ENCODE measurements around the gene ADAMTS9.
A peak's percentile ranks its signal among the peaks of the same experiment; 100 is the strongest.

Gene ADAMTS9

DNA sequence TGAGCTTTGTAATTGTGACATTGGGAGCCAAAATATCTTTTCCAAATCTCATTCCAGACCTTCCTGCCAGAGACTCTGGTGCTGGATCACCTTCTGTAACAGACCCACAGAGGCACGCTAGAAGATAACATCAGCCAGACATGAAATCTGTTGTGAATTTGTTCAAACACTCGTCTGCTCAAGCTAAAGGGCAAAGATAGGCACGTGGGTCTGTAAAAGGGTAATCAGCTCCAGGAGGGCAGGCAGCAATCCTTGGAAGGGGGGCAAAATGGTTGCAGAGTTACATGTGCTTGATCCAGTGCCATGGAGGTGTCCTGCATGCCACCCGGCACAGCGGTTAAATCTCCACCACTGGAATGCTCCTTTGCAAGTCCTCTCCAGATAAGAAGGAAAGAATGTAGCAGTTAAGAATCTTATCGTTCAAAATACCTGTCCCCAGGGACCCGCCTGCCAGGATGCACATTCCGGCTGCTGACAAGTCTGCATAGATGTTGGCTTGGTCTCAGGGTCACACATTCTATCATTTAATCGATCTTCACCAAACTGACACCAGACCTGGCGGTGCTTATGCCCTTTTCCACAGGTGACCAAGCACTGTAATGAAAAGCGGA lies 74.8 kb downstream of the ADAMTS9 start:
- DNase-seq: peak; percentile 15

- DNase-seq: peak; percentile 52
Observed at GRCh38 chr3:64612082-64612860, 75.5 kb downstream of the ADAMTS9 start.

- no peak for DNase-seq
Observed at GRCh38 chr3:64608741-64609140, 79.1 kb downstream of the ADAMTS9 start.

DNA sequence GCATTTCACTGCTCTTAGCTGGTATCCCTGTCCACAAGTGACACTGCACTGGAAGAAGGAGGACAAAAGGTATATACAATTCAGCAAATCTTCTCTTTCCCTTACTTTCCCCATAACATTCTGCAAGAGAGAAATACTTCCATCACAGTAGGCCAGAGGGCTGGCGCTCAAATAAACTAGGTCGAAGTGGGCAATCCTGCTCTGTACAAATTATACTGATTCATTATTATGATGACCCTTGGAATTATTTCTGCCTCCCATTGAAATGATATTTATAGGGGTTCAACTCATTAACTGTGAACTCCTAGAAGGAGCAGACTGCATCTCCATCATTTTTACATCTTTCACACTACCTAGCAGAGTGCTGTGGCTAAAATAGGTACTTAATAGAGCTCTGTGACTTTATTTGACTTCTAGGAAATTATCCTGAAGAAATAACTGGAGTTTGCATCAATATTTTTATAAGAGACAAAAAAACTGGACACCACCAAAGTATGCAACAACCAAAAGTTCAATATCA lies 80.7 kb downstream of the ADAMTS9 start:
- no peak for DNase-seq

DNA sequence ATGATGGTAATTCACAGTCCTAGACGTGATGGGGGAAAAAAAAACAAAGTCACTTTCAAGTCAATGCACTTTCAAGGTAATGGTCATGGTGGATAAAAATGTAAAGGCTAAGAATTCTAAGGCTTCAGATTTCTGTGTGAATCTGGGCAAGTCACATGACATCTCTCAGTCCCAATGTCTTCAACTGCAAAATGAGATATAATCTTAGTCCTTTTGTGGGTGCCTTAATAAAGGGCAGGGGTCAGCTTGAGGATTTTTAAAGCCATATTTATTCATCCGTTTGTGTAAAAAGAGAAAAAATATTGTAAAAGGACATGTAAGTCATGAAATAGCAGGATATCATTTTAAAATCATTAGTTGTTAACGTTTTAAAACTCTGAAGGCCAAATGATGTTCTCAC lies 83.5 kb downstream of the ADAMTS9 start:
- no peak for DNase-seq

DNA sequence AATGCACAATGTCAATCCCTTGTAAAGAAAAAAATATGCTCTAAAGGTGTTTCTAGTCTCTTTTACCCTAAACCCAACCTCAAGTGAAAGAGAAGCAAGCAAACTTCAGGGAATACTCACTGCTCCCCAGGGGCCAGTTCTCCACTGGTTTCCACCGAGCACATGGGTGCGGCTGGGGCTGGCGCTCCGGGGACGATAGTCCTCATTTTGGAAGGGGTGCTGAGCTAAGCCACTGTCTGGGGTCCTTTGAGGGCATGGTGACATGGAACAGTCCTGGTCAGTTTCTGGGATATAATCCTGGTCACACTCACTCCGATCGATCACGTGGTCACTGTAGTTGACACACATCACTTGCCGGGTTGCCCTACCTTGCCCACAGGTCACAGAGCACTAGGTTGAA lies 86.0 kb downstream of the ADAMTS9 start:
- DNase-seq: no peak

DNA sequence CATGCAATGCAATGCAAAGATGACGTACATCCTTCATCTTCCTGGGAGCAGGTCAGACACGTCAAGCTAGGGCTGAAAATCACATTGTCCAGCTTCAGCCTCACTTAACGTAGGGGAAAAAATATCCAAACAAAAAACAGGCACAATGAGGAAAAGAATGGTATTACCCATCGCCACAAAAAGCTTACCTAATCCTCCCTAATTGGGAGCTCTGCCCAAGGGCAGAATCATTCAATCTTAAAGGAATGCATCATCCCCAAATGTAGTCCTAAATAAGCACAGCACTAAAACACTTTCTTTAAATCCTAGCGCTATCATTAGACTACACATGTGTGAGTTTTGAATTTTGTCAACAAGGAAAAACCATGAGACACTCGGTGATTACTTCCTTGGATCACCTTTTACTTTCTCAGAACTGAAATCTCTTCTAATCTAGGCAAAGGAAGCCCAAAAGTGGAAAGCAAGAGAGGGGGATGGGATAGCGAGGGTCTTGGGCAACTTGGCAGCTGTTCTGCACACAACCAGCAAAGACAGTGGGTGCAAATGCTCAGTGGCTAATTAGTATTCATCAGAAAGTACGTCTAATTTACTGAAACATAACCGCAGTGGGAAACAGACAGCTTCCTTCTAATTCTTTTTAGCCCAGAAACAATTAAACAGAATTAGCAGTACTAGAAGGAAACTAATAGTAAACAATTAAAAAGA lies 87.4 kb downstream of the ADAMTS9 start:
- no peak for DNase-seq

GRCh38 chr3:64599651-64600050 lies 88.1 kb downstream of the ADAMTS9 start:
- DNase-seq: no peak

- DNase-seq: peak; percentile 97
Observed at GRCh38 chr3:64595253-64595694, 92.5 kb downstream of the ADAMTS9 start.

GRCh38 chr3:64594134-64594533 lies 93.7 kb downstream of the ADAMTS9 start:
- no peak for DNase-seq

DNA sequence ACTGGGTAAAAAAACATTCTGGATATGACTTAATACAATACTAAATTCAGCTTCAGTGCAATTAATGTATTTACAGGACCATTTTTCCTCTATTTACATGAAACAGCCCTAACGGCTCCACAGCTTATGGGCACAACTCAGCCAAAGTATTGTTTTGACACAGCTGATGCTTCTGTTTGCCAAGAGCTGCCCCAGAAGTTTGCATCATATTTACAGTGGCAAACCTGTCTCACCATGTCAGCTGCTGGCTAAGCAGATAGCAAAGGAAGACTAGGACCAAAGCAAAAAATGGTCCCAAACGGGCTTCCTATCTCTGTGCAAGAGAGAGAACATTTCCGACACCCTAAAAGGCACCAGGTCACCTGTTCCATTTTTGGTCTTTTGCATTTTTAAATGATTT lies 94.5 kb downstream of the ADAMTS9 start:
- DNase-seq: no peak

- DNase-seq: no peak
Observed at GRCh38 chr3:64591615-64592014, 96.2 kb downstream of the ADAMTS9 start.

- DNase-seq: no peak
Observed at GRCh38 chr3:64588380-64588779, 99.4 kb downstream of the ADAMTS9 start.

GRCh38 chr3:64586952-64587351 lies 100.8 kb downstream of the ADAMTS9 start:
- DNase-seq: no peak

DNA sequence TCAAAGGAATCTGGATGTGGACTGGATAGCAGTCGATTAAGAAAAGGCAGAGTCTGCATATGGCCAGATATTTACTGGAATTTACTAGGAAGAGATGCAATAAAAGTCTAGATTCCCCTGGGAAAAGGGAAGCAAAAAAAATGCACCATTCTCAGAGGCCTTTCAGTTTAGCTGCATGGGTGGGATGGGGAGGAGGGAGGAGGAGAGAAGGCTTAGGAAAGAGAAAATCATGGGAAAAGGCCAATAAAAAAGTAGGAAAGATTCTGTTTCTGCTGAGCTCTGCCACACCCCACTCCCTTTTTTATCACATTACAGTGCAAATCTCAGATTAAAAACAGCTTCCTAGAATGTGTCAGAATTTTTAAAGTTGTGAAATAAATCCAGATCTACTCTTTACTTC lies 103.6 kb downstream of the ADAMTS9 start:
- DNase-seq: peak; percentile 37

GRCh38 chr3:64578797-64579196 lies 109.0 kb downstream of the ADAMTS9 start:
- no peak for DNase-seq

DNA sequence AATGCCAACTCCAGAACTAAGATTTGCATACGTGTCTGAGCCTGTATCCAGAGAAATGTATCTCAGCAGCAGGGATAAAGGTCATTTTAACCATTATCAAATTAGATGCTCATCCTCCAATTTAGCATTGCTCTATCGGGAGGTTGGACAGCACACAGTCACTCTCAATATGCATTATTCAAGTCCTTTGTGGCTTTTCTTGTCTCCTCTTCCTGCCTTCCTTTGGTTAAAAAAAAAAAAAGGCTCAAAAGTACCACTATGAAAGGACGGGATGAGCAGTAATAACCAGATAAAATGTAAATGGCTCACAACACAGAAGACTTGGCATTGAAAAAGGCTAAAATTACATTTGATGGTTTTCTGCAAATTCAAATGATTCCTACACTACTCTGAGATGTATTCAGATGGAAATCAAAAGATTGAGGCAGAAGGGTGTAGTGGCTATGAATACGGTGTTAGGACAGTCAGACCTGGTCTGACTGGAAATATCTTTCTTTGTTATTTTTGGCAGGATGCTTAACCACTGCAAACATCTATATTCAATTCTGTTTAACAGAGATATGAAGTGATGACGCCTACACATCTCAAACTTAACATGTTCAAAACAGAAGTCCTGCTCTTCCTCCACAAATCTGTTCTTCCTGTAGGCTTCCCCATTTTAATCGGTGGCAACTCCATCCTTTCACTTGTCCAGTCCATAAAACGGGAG lies 109.6 kb downstream of the ADAMTS9 start:
- DNase-seq: no peak

DNA sequence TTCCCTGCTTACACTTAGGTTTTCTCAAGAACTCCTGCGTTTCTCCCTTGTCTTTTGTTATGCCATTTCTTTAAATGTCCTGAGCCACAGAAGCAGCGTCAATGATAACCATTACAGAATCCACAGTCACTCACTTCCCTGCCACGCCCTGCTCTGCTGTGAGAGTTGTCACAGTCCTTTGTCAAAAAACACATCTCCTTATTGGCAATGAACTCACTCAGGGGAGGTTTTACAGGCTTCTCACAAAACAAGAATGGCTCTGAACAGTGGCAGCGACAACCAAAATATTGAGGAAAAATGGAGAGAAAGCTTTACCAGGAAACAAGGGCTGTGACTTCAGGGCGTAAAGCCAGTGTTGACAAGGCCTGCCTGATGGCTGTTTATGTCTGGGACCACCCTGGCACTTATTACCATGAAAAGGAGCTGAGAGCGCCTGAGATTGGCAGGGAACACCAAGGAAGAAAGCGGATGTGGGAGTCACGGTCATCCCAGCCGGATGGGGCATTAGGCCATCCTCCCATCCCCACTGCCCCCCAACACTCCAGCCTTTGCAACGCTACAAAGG lies 111.5 kb downstream of the ADAMTS9 start:
- no peak for DNase-seq

GRCh38 chr3:64575211-64575844 lies 112.5 kb downstream of the ADAMTS9 start:
- DNase-seq: peak; percentile 17

GRCh38 chr3:64574194-64574593 lies 113.6 kb downstream of the ADAMTS9 start:
- no peak for DNase-seq

- no peak for DNase-seq
Observed at GRCh38 chr3:64571982-64572381, 115.8 kb downstream of the ADAMTS9 start.
